Kidney (tissue), 14 donors: ENCODE results near the gene SALL1. TPM values are rescaled to one million over a fixed set of nuclear protein-coding genes. Genes with fewer than 3 reads are reported as not detected.
A peak's percentile ranks its signal among the peaks of the same experiment; 100 is the strongest.

ENCODE experiments used
- DNase-seq, 5 donors: peaks; one replicate each; pipeline ENCODE4 v3.0.0-alpha.2; 2013 to 2020
- FAIRE-seq: peaks from 2 replicates; lab custom pipeline; 2012; peaks lifted over from hg19 to GRCh38; lab: Jason Lieb, UNC
- H3K27ac ChIP-seq, 2 donors: one replicate each; pipeline ENCODE4 v1.7.0; 2013; ENCODE audit warnings: low read depth in 2 of 2, low read length in 2 of 2, inconsistent platforms in 1 of 2
- H3K27me3 ChIP-seq: one replicate; pipeline ENCODE4 v1.7.1; 2013; ENCODE audit warnings: low read length, inconsistent platforms; ENCODE audit not compliant: control insufficient read depth, insufficient read depth
- H3K36me3 ChIP-seq, 3 donors: one replicate each; pipeline versions ENCODE4 v1.7.0 to v1.7.1; 2013; ENCODE audit warnings: low read length in 3 of 3, control low read depth in 1 of 3, inconsistent platforms in 1 of 3; ENCODE audit not compliant: insufficient read depth in 3 of 3, control insufficient read depth in 2 of 3
- H3K4me1 ChIP-seq, 3 donors: one replicate each; pipeline versions ENCODE4 v1.7.0 to v1.7.1; 2013; ENCODE audit warnings: low read length in 3 of 3, inconsistent platforms in 1 of 3, low read depth in 1 of 3; ENCODE audit not compliant: control insufficient read depth in 2 of 3, insufficient read depth in 2 of 3
- H3K4me3 ChIP-seq, 3 donors: one replicate each; pipeline versions ENCODE4 v1.7.0 to v1.8.1; 2013; ENCODE audit warnings: low read length in 3 of 3, control low read depth in 1 of 3, inconsistent platforms in 1 of 3
- H3K9ac ChIP-seq, 3 donors: one replicate each; pipeline versions ENCODE4 v1.7.0 to v1.7.1; 2013; ENCODE audit warnings: low read length in 3 of 3, control low read depth in 1 of 3, inconsistent platforms in 1 of 3
- H3K9me3 ChIP-seq, 3 donors: one replicate each; pipeline versions ENCODE4 v1.7.0 to v1.7.1; 2013; ENCODE audit warnings: low read length in 3 of 3, control low read depth in 1 of 3, inconsistent platforms in 1 of 3; ENCODE audit not compliant: control insufficient read depth in 2 of 3, insufficient read depth in 1 of 3
- CTCF ChIP-seq: IDR thresholded peaks from 3 replicates; pipeline ENCODE4 v1.5.1; 2012; ENCODE audit warnings: mild to moderate bottlenecking, moderate library complexity, borderline replicate concordance; ENCODE audit not compliant: insufficient read depth; ENCODE audit errors: extremely low read depth
- intact Hi-C: fragments of 100-400 bp; cut with DNase I; formaldehyde crosslinking; loops from one replicate; pipeline ENCODE4 v1.11.1; 2022
- polyA plus RNA-seq: library from polyadenylated mRNA; stranded (reverse); fragments of 350-450 nt; fragmentation: Illumina TruSeq; extraction: RNeasy Lipid Tissue Mini Kit (QIAGEN cat#74804); gene quantifications from one replicate; pipeline ENCODE4 v1.2.3, GENCODE V29; 2014; ENCODE audit warnings: low read depth, low replicate concordance; ENCODE audit not compliant: insufficient read depth
- total RNA-seq: library from RNA; stranded (reverse); fragmentation: NEBNext Ultra II Directional; extraction: Animal tissue kit (Norgen Biotek cat#: 25700); gene quantifications from one replicate; pipeline ENCODE4 v1.2.1, GENCODE V29; 2021
- donor health status: control.
- donor health status: control.
- donor health status: control.
- donor health status: control.
- donor health status: control.
- donor health status: DM: yes; HTN: yes; CAD: no.
- donor health status: Normal renal cell carcinoma (clear cell type).

SALL1 gene
- total and polyA plus RNA-seq, 2 donors from 2014 or later, result 15.3 to 75.3 TPM

GRCh38 chr16:51095084-51095881, 55.8 kb downstream of the SALL1 start:
- no peaks in the 10 kb centered on the region for H3K36me3 ChIP-seq
- H3K4me3 ChIP-seq, result peak overlapping the region in 2 of 3 donors; percentile 1 to 42
- DNase-seq (peak in 4 of 5 donors; percentile 58 to 79 (median 64)), FAIRE-seq (no peak)
- TF ChIP-seq CTCF, result no peak
- H3K4me1 ChIP-seq, result peaks cover 0 to 16% (median 0%) of the 10 kb centered on the region in 3 donors
- H3K27ac ChIP-seq, result peak overlapping the region; percentile 41 to 81
- no peaks in the 10 kb centered on the region for H3K9me3 ChIP-seq
- peak overlapping the region in 1 of 3 donors; percentile 38 for H3K9ac ChIP-seq
- intact Hi-C loops, result no loop called here
- H3K27me3 ChIP-seq, result no peaks in the 10 kb centered on the region

- H3K36me3 ChIP-seq, result no peaks in the 10 kb centered on the region
- intact Hi-C loops, result no loop called here
- no peak overlapping the region for H3K9ac ChIP-seq
- H3K27ac ChIP-seq, result no peak overlapping the region
- no peaks in the 10 kb centered on the region for H3K9me3 ChIP-seq
- no peaks in the 10 kb centered on the region for H3K27me3 ChIP-seq
- FAIRE-seq (no peak), DNase-seq (no peak)
- peaks cover 0 to 16% (median 0%) of the 10 kb centered on the region in 3 donors for H3K4me1 ChIP-seq
- no peak overlapping the region for H3K4me3 ChIP-seq
- no peak for TF ChIP-seq CTCF
These were observed 57.3 kb downstream of the SALL1 start for GRCh38 chr16:51093726-51094280.
